Mesothelial cell of epicardium (in vitro differentiated cells): ENCODE measurements around the gene KCNMB4. TPM values are rescaled to one million over a fixed set of nuclear protein-coding genes. Genes with fewer than 3 reads are reported as not detected.

Experiments used
- DNase-seq, 2 experiments: peaks; one replicate each; pipeline ENCODE4 v3.0.0; 2021; ENCODE audit warnings: low spot score in 2 of 2; ENCODE audit not compliant: unreplicated experiment in 2 of 2
- H3K27ac Mint-ChIP-seq: 2 replicates; pipeline ENCODE4 v1.8.0; 2021; ENCODE audit warnings: mixed read lengths
- H3K27me3 Mint-ChIP-seq: 2 replicates; pipeline ENCODE4 v1.8.0; 2021; ENCODE audit warnings: low read depth, mixed read lengths
- H3K36me3 Mint-ChIP-seq: 2 replicates; pipeline ENCODE4 v1.8.0; 2021; ENCODE audit warnings: mixed read lengths
- H3K4me1 Mint-ChIP-seq: 2 replicates; pipeline ENCODE4 v1.8.0; 2021; ENCODE audit warnings: mixed read lengths
- H3K4me3 Mint-ChIP-seq: 2 replicates; pipeline ENCODE4 v1.8.0; 2021; ENCODE audit warnings: mild to moderate bottlenecking, moderate library complexity, mixed read lengths
- H3K9me3 Mint-ChIP-seq: 2 replicates; pipeline ENCODE4 v1.8.0; 2021; ENCODE audit warnings: mixed read lengths
- CTCF ChIP-seq: fragments of 200-600 bp; sonication (generic); IDR thresholded peaks from one replicate; pipeline ENCODE4 v1.5.0; 2021; ENCODE audit warnings: antibody characterized with exemption; ENCODE audit not compliant: unreplicated experiment
- total RNA-seq: library from RNA; stranded (reverse); gene quantifications from 3 replicates; pipeline ENCODE4 v1.2.1, GENCODE V29; 2021

Gene KCNMB4
- total RNA-seq, 1 donor from 2014 or later = 14.1 TPM

GRCh38 chr12:70403826-70404225 is 37.7 kb downstream of the KCNMB4 start:
- H3K27ac Mint-ChIP-seq = no peak overlapping the region
- no peak for TF ChIP-seq CTCF
- H3K9me3 Mint-ChIP-seq = peaks cover 4% of the 10 kb centered on the region
- H3K27me3 Mint-ChIP-seq = no peaks in the 10 kb centered on the region
- H3K4me3 Mint-ChIP-seq = no peak overlapping the region
- H3K36me3 Mint-ChIP-seq = peaks cover 57% of the 10 kb centered on the region
- no peaks in the 10 kb centered on the region for H3K4me1 Mint-ChIP-seq
- DNase-seq = no peak

GRCh38 chr12:70408004-70408790 is 42.1 kb downstream of the KCNMB4 start:
- H3K36me3 Mint-ChIP-seq = peaks cover 47% of the 10 kb centered on the region
- no peak overlapping the region for H3K4me3 Mint-ChIP-seq
- TF ChIP-seq CTCF = no peak
- H3K9me3 Mint-ChIP-seq = peaks cover 4% of the 10 kb centered on the region
- no peaks in the 10 kb centered on the region for H3K27me3 Mint-ChIP-seq
- no peak for DNase-seq
- H3K4me1 Mint-ChIP-seq = no peaks in the 10 kb centered on the region
- H3K27ac Mint-ChIP-seq = no peak overlapping the region

GRCh38 chr12:70415987-70416386 is 49.9 kb downstream of the KCNMB4 start:
- Mint-ChIP-seq H3K36me3 (peaks cover 19% of the 10 kb centered on the region), H3K9me3 (peaks cover 4% of the 10 kb centered on the region), H3K4me1 (no peaks in the 10 kb centered on the region), H3K27ac (no peak overlapping the region), H3K27me3 (no peaks in the 10 kb centered on the region), H3K4me3 (no peak overlapping the region)
- DNase-seq = no peak
- TF ChIP-seq CTCF = no peak

- Mint-ChIP-seq H3K4me1 (peaks cover 2% of the 10 kb centered on the region), H3K27me3 (no peaks in the 10 kb centered on the region), H3K4me3 (no peak overlapping the region), H3K9me3 (peaks cover 4% of the 10 kb centered on the region), H3K36me3 (peaks cover 24% of the 10 kb centered on the region), H3K27ac (no peak overlapping the region)
- DNase-seq = no peak
- TF ChIP-seq CTCF = no peak
These were observed 51.0 kb downstream of the KCNMB4 start for GRCh38 chr12:70417121-70417520.

- DNase-seq = no peak
- peaks cover 4% of the 10 kb centered on the region for H3K9me3 Mint-ChIP-seq
- H3K27me3 Mint-ChIP-seq = no peaks in the 10 kb centered on the region
- no peak for TF ChIP-seq CTCF
- peaks cover 25% of the 10 kb centered on the region for H3K36me3 Mint-ChIP-seq
- no peak overlapping the region for H3K4me3 Mint-ChIP-seq
- no peak overlapping the region for H3K27ac Mint-ChIP-seq
- peaks cover 2% of the 10 kb centered on the region for H3K4me1 Mint-ChIP-seq
These were observed 52.0 kb downstream of the KCNMB4 start for GRCh38 chr12:70418101-70418500.
